ENCODE results near the gene ERGIC1. TPM values are rescaled to one million over a fixed set of nuclear protein-coding genes. Genes with fewer than 3 reads are reported as not detected.

ERGIC1 gene
- polyA plus RNA-seq, 4 donors: 58.1 to 127 (median 94.1) TPM

DNA sequence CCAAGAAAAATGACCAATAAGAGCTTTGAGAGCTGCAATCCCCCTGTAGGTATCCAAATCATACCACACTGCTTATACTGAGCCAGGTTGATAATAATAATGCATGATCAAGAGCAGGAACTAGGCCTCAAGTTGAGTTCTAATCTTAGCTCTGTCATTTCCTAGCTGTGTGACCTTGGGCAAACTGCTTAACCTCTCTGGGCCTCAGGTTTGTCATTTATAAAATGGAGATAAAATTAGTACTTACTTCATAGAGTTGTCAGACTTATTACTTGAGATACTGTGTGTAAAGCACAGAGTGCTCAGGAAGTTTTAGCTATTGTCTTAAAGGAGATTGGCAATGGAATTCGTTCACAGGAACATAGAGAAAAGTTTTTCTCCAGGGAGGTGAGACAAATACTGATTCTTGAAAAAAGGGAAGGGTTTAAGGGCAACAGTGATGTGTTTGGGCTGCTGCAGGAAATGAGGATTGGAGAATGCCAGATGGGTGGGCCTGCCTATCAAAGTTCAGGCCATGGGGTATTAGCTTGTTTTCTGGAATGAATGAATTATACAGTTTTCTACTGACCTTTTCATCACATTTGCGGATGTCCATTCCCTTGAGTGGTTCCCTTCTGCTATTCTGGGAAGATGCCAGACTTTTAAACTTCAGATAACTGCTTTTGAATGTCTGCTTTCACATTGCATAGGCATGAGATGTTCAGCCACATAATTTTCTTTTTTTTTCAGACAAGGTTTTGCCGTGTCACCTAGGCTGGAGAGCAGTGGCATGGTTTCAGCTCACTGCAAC, 139.3 kb downstream of the ERGIC1 start:
- DNase-seq: no peak
- H3K27me3 ChIP-seq (ENCODE audit: control insufficient read depth in 3 of 3, insufficient read depth in 3 of 3, low read length in 3 of 3): no peaks in the 10 kb centered on the region
- H3K36me3 ChIP-seq (ENCODE audit: control insufficient read depth in 3 of 3, insufficient read depth in 2 of 3, low read depth in 1 of 3, low read length in 3 of 3): peaks cover 2 to 9% (median 2%) of the 10 kb centered on the region in 3 donors
- H3K4me1 ChIP-seq (ENCODE audit: control insufficient read depth in 3 of 3, insufficient read depth in 2 of 3, low read depth in 1 of 3, low read length in 2 of 3): no peaks in the 10 kb centered on the region
- FAIRE-seq: no peak
- H3K27ac ChIP-seq (ENCODE audit: low read depth in 1 of 3, low read length in 2 of 3): no peak overlapping the region
- WGBS, 3 donors: 54 to 73% (median 71%) methylated on average over 3 of the region's 3 CpGs
- no peak overlapping the region for H3K4me3 ChIP-seq (ENCODE audit: low read depth in 1 of 3, low read length in 3 of 3)
- no peaks in the 10 kb centered on the region for H3K9me3 ChIP-seq (ENCODE audit: control insufficient read depth in 2 of 2, insufficient read depth in 1 of 2, low read depth in 1 of 2, low read length in 1 of 2)

DNA sequence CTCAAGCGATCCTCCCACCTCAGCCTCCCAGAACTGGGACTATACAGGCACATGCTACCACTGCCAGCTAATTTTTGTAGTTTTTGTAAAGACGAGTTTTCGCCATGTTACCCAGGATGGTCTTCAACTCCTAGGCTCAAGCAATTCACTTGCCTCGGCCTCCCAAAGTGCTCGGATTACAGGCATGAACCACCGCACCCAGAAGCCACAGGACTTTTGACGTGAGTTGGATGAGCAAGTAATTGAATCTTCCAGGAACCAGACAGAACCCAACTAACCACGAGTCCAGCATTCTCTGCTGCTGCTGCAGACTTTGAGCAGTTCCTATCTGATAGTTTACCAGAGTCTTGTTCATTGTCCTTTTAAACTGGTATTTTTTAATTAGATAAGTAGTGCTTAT, 139.9 kb downstream of the ERGIC1 start:
- DNase-seq (no peak), FAIRE-seq (no peak)
- 84% methylated on average over 8 of the region's 8 CpGs for WGBS, 3 donors
- no peaks in the 10 kb centered on the region for H3K27me3 ChIP-seq (ENCODE audit: control insufficient read depth in 3 of 3, insufficient read depth in 3 of 3, low read length in 3 of 3)
- no peaks in the 10 kb centered on the region for H3K4me1 ChIP-seq (ENCODE audit: control insufficient read depth in 3 of 3, insufficient read depth in 2 of 3, low read depth in 1 of 3, low read length in 2 of 3)
- no peak overlapping the region for H3K27ac ChIP-seq (ENCODE audit: low read depth in 1 of 3, low read length in 2 of 3)
- H3K36me3 ChIP-seq (ENCODE audit: control insufficient read depth in 3 of 3, insufficient read depth in 2 of 3, low read depth in 1 of 3, low read length in 3 of 3): peaks cover 0 to 6% (median 1%) of the 10 kb centered on the region in 3 donors
- H3K4me3 ChIP-seq (ENCODE audit: low read depth in 1 of 3, low read length in 3 of 3): no peak overlapping the region
- H3K9me3 ChIP-seq (ENCODE audit: control insufficient read depth in 2 of 2, insufficient read depth in 1 of 2, low read depth in 1 of 2, low read length in 1 of 2): no peaks in the 10 kb centered on the region

DNA sequence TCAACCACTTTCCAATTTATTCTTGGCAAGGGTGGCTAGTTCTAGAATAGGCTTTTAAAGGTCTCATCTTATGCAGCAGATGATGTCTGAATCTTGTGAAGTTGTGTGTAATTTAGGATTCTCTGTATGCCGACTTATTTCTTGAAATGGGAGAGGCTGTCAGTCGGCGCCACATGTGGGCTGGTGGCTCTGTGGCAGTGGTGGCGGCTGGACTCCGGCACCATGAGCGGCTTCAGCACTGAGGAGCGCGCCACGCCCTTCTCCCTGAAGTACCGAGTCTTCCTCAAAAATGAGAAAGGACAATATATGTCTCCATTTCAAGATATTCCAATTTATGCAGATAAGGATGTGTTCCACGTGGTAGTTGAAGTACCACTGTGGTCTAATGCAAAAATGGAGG, 141.2 kb downstream of the ERGIC1 start:
- H3K4me3 ChIP-seq (ENCODE audit: low read depth in 1 of 3, low read length in 3 of 3): no peak overlapping the region
- 75 to 85% (median 83%) methylated on average over 11 of the region's 11 CpGs for WGBS, 3 donors

DNA sequence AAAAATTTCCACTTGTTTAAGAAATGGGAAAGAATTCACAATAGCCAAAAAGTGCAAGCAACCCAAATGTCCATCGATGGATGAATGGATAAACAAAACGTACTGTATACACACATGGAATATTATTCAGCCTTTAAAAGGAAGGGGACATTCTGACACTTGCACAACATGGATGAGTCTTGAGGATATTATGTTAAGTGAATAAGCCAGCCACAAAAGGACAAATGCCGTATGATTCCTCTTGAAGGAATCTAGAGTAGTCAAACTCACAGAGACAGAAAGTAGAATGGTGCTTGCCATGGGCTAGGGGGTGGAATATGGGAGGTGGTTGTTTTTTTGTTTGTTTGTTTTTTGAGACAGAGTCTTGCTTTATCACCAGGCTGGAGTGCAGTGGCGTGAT, 145.7 kb downstream of the ERGIC1 start:
- Histone ChIP-seq H3K4me1 (ENCODE audit: control insufficient read depth in 3 of 3, insufficient read depth in 2 of 3, low read depth in 1 of 3, low read length in 2 of 3) (no peaks in the 10 kb centered on the region), H3K36me3 (ENCODE audit: control insufficient read depth in 3 of 3, insufficient read depth in 2 of 3, low read depth in 1 of 3, low read length in 3 of 3) (no peaks in the 10 kb centered on the region), H3K4me3 (ENCODE audit: low read depth in 1 of 3, low read length in 3 of 3) (no peak overlapping the region), H3K9me3 (ENCODE audit: control insufficient read depth in 2 of 2, insufficient read depth in 1 of 2, low read depth in 1 of 2, low read length in 1 of 2) (no peaks in the 10 kb centered on the region), H3K27ac (ENCODE audit: low read depth in 1 of 3, low read length in 2 of 3) (no peak overlapping the region), H3K27me3 (ENCODE audit: control insufficient read depth in 3 of 3, insufficient read depth in 3 of 3, low read length in 3 of 3) (no peaks in the 10 kb centered on the region)
- DNase-seq (no peak), FAIRE-seq (no peak)
- 88 to 90% (median 90%) methylated on average over 4 of the region's 4 CpGs for WGBS, 3 donors

More for the DNA sequence above, 141.2 kb downstream of the ERGIC1 start:
- Histone ChIP-seq H3K9me3 (ENCODE audit: control insufficient read depth in 2 of 2, insufficient read depth in 1 of 2, low read depth in 1 of 2, low read length in 1 of 2) (no peaks in the 10 kb centered on the region), H3K36me3 (ENCODE audit: control insufficient read depth in 3 of 3, insufficient read depth in 2 of 3, low read depth in 1 of 3, low read length in 3 of 3) (peaks cover 0 to 1% (median 0%) of the 10 kb centered on the region in 3 donors), H3K4me1 (ENCODE audit: control insufficient read depth in 3 of 3, insufficient read depth in 2 of 3, low read depth in 1 of 3, low read length in 2 of 3) (no peaks in the 10 kb centered on the region), H3K27me3 (ENCODE audit: control insufficient read depth in 3 of 3, insufficient read depth in 3 of 3, low read length in 3 of 3) (no peaks in the 10 kb centered on the region), H3K27ac (ENCODE audit: low read depth in 1 of 3, low read length in 2 of 3) (no peak overlapping the region)
- FAIRE-seq (no peak), DNase-seq (no peak)

DNA sequence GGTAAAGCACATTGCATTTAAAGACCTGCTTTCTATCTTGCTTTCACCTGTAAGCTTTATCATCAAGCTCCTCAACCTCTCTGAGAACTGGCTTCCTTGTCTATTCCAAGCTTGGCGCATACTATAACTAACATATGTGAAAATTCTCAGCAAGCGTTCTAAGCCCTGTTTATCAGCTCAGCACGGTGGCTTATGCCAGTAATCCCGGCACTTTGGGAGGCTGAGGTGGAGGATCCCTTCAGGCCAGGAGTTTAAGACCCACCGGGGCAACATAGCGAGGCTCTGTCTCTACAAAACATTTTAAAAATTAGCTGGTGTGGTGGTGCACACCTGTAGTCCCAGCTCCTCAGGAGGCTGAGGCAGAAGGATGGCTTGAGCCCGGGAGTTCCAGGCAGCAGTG, 147.9 kb downstream of the ERGIC1 start:
- WGBS, 3 donors: 86 to 92% (median 88%) methylated on average over 7 of the region's 7 CpGs
- Histone ChIP-seq H3K27me3 (ENCODE audit: control insufficient read depth in 3 of 3, insufficient read depth in 3 of 3, low read length in 3 of 3) (no peaks in the 10 kb centered on the region), H3K27ac (ENCODE audit: low read depth in 1 of 3, low read length in 2 of 3) (no peak overlapping the region), H3K4me3 (ENCODE audit: low read depth in 1 of 3, low read length in 3 of 3) (no peak overlapping the region), H3K4me1 (ENCODE audit: control insufficient read depth in 3 of 3, insufficient read depth in 2 of 3, low read depth in 1 of 3, low read length in 2 of 3) (peaks cover 0 to 7% (median 5%) of the 10 kb centered on the region in 3 donors), H3K9me3 (ENCODE audit: control insufficient read depth in 2 of 2, insufficient read depth in 1 of 2, low read depth in 1 of 2, low read length in 1 of 2) (no peaks in the 10 kb centered on the region), H3K36me3 (ENCODE audit: control insufficient read depth in 3 of 3, insufficient read depth in 2 of 3, low read depth in 1 of 3, low read length in 3 of 3) (peaks cover 0 to 6% (median under 1%) of the 10 kb centered on the region in 3 donors)
- DNase-seq (no peak), FAIRE-seq (no peak)

DNA sequence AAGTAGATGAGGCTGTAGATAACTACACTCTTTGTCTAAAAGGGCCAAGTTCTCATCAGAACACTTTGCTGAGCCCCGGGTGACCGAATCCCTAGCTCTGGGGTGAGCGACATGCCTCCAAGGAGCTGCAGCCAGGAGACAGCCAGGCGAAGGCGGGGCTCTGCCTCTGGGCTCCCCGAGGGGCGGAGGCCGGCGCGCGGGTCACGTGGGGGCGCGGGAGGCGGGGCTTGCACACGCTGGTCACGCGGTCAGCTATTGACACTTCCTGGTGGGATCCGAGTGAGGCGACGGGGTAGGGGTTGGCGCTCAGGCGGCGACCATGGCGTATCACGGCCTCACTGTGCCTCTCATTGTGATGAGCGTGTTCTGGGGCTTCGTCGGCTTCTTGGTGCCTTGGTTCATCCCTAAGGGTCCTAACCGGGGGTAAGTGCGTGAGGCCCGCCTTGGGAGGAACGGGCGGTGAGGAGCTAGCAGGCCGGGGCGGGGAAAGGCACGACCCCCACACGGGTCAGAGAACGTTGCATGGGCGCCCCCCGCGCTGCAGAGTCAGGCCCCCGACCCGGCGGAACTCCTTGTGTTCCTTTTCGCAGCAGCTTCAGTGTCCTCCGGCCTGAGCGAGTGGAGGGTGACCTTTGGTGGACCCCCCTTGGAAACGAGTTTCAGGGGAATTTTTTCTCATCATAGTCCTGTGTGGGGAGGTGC, 149.6 kb downstream of the ERGIC1 start, which contains the start of gene ATP6V0E1:
Gene ATP6V0E1 (plus strand): TSS at position 230 of the 702 bp plus-strand sequence. CDS start 90 bp downstream, at position 320.
- 0 to 1% (median 0%) methylated on average over 40 to 49 of the region's 49 CpGs for WGBS, 3 donors
- Histone ChIP-seq H3K9me3 (ENCODE audit: control insufficient read depth in 2 of 2, insufficient read depth in 1 of 2, low read depth in 1 of 2, low read length in 1 of 2) (no peaks in the 10 kb centered on the region), H3K4me3 (ENCODE audit: low read depth in 1 of 3, low read length in 3 of 3) (peak within 1 kb of the TSS; percentile 66 to 97 (median 82)), H3K4me1 (ENCODE audit: control insufficient read depth in 3 of 3, insufficient read depth in 2 of 3, low read depth in 1 of 3, low read length in 2 of 3) (peaks cover 0 to 7% (median 5%) of the 10 kb centered on the region in 3 donors), H3K27ac (ENCODE audit: low read depth in 1 of 3, low read length in 2 of 3) (peak within 1 kb of the TSS; percentile 78 to 96 (median 94)), H3K36me3 (ENCODE audit: control insufficient read depth in 3 of 3, insufficient read depth in 2 of 3, low read depth in 1 of 3, low read length in 3 of 3) (peaks cover 0 to 12% (median 2%) of the 10 kb centered on the region in 3 donors), H3K27me3 (ENCODE audit: control insufficient read depth in 3 of 3, insufficient read depth in 3 of 3, low read length in 3 of 3) (no peaks in the 10 kb centered on the region)
- no peak for FAIRE-seq
- peak; percentile 94 to 97 for DNase-seq

DNA sequence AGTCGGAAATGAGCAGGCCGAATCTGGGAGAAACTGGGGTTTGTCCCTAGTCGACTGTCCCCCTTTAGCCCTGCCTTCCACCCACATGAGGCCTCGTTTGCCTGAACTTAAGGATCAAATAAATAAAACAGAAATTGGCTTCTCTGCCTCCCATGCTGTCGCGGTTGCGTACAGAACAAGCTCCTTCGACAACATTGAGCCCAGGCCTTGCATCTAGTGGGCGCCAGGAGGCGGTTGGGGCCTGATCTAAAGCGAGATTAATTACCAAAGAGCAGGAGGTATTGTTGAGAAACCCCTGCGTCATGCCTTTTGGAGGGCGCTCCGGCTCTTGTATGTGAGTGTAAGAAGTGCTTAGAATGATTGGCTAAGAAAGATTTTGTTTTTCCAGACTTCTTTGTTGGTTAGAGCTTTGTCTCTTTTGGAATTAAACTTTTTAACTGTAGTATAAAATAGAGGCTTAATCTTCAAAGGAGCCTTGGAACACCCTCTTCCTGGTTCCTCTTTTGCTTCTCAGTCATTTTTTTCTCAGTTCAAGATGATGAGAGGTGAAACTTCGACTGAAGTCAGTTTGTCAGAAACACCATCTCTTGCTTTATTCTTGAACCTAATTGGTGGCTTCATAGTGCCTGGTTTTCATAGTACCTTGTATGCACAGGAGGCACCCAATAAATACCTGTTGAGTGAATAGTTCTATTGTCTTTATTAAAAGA, 150.3 kb downstream of the ERGIC1 start:
- Histone ChIP-seq H3K36me3 (ENCODE audit: control insufficient read depth in 3 of 3, insufficient read depth in 2 of 3, low read depth in 1 of 3, low read length in 3 of 3) (peaks cover 0 to 14% (median 2%) of the 10 kb centered on the region in 3 donors), H3K9me3 (ENCODE audit: control insufficient read depth in 2 of 2, insufficient read depth in 1 of 2, low read depth in 1 of 2, low read length in 1 of 2) (no peaks in the 10 kb centered on the region), H3K27me3 (ENCODE audit: control insufficient read depth in 3 of 3, insufficient read depth in 3 of 3, low read length in 3 of 3) (no peaks in the 10 kb centered on the region), H3K4me3 (ENCODE audit: low read depth in 1 of 3, low read length in 3 of 3) (peak overlapping the region; percentile 66 to 97 (median 82)), H3K4me1 (ENCODE audit: control insufficient read depth in 3 of 3, insufficient read depth in 2 of 3, low read depth in 1 of 3, low read length in 2 of 3) (peaks cover 0 to 7% (median 5%) of the 10 kb centered on the region in 3 donors), H3K27ac (ENCODE audit: low read depth in 1 of 3, low read length in 2 of 3) (peak overlapping the region; percentile 78 to 96 (median 94))
- 0 to 1% (median 0%) methylated on average over 15 of the region's 15 CpGs for WGBS, 3 donors
- DNase-seq (peak; percentile 61 to 81), FAIRE-seq (no peak)

DNA sequence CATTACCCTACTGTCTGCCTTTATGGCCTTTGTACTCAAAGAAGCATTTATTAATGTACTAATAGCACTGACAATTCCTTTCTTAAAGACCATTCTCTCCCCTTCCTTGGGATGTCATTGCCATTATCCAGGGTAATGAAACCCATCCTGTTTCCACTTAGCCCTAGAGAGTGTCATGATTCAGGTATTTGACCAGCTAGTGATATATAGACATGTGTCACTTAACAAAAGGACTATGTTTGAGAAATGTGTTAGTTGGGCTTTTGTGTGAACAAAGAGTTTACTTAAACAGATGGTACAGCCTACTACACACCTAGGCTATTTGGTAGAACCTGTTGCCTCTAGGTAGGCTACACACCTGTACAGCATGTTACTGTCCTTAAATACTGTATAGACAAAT, 151.5 kb downstream of the ERGIC1 start:
- peak in 1 of 2 donors; percentile 10 for DNase-seq
- Histone ChIP-seq H3K27ac (ENCODE audit: low read depth in 1 of 3, low read length in 2 of 3) (no peak overlapping the region), H3K9me3 (ENCODE audit: control insufficient read depth in 2 of 2, insufficient read depth in 1 of 2, low read depth in 1 of 2, low read length in 1 of 2) (no peaks in the 10 kb centered on the region), H3K4me3 (ENCODE audit: low read depth in 1 of 3, low read length in 3 of 3) (no peak overlapping the region), H3K36me3 (ENCODE audit: control insufficient read depth in 3 of 3, insufficient read depth in 2 of 3, low read depth in 1 of 3, low read length in 3 of 3) (peaks cover 0 to 16% (median 2%) of the 10 kb centered on the region in 3 donors), H3K4me1 (ENCODE audit: control insufficient read depth in 3 of 3, insufficient read depth in 2 of 3, low read depth in 1 of 3, low read length in 2 of 3) (peaks cover 0 to 7% (median 5%) of the 10 kb centered on the region in 3 donors), H3K27me3 (ENCODE audit: control insufficient read depth in 3 of 3, insufficient read depth in 3 of 3, low read length in 3 of 3) (no peaks in the 10 kb centered on the region)
- FAIRE-seq: no peak

Data from small intestine (tissue), 7 donors.